Skeletal muscle satellite cell (primary cell): ENCODE data around the gene ORMDL2. TPM values are rescaled to one million over a fixed set of nuclear protein-coding genes. Genes with fewer than 3 reads are reported as not detected.

Source experiments
- H3K27me3 ChIP-seq: 2 replicates; pipeline ENCODE4 v1.7.0; 2013; ENCODE audit warnings: low read length; ENCODE audit not compliant: control insufficient read depth, insufficient read depth
- H3K36me3 ChIP-seq: 2 replicates; pipeline ENCODE4 v1.7.0; 2013; ENCODE audit warnings: mild to moderate bottlenecking, control low read depth, low read length; ENCODE audit not compliant: insufficient read depth
- H3K4me1 ChIP-seq: 2 replicates; pipeline ENCODE4 v1.7.0; 2013; ENCODE audit warnings: low read length; ENCODE audit not compliant: control insufficient read depth, insufficient read depth
- H3K4me2 ChIP-seq: 2 replicates; pipeline ENCODE4 v1.7.0; 2013; ENCODE audit warnings: mild to moderate bottlenecking, low read length
- H3K4me3 ChIP-seq: 2 replicates; pipeline ENCODE4 v1.7.0; 2013; ENCODE audit warnings: low read length
- H3K9ac ChIP-seq: 2 replicates; pipeline ENCODE4 v1.7.0; 2013; ENCODE audit warnings: mild to moderate bottlenecking, low read depth, low read length, moderate library complexity
- H3K9me3 ChIP-seq: replicated peaks from 2 replicates; pipeline ENCODE4 v1.7.0; 2013; ENCODE audit warnings: mild to moderate bottlenecking, control low read depth, low read length
- total RNA-seq: library from RNA; depleted of rRNA; stranded (reverse); fragments of >200 nt; gene quantifications from 2 replicates; pipeline ENCODE4 v1.2.3, GENCODE V29; 2012; rRNA removed

Gene ORMDL2
- total RNA-seq: 17.0 and 19.7 TPM in 2 replicates

DNA sequence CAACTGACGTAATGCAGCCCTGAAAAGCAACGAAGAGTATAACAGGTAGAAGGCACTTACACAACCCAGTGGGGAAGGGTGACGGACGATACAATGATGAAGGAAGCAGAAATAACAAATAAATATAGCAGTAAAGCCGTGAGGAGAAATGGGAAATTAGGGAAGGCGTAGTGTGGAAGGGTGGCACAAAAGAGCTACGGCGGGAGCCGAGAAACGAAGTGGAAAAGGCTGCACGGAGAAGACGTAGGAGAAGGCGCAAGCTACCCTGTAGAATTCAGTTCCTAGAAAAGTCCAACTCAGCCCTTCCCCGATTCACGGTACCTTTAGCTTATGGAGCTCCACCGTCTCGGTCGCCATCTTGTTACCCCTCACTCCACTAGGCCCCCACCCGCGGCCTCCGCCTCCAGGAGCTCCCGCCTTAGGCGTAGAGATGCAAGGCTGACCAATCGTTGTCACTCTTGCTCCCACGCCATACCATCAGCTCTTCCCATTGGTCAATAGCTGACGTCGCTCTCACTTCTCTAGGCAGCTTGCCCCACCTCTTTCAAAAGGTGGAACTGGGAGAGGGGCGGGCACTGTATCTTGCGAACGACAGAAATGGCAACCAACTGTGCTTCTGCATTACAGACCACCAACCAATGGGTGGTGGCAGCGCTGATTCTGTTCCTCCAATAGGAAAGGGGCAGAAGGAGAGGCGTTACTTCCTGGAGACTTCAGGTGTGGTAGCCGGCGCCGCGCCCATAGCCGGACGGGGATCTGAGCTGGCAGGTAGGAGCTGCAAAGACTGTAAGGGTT, at the start of gene ORMDL2, which contains the start of gene SARNP:
ORMDL2 (plus strand) TSS at position 697 of the 795 bp plus-strand sequence. CDS start 959 bp downstream, outside the sequence.
SARNP (minus strand) TSS at position 380 of the 795 bp plus-strand sequence; CDS start at position 357, 23 bp downstream.
- H3K4me2 ChIP-seq: peak within 1 kb of the TSS; percentile 93
- H3K36me3 ChIP-seq: peaks cover 53% of the 10 kb centered on the region
- H3K9ac ChIP-seq: peak within 1 kb of the TSS; percentile 90
- H3K27me3 ChIP-seq: no peaks in the 10 kb centered on the region
- H3K4me1 ChIP-seq: peaks cover 19% of the 10 kb centered on the region
- H3K9me3 ChIP-seq: no peaks in the 10 kb centered on the region
- H3K4me3 ChIP-seq: peak within 1 kb of the TSS; percentile 85

GRCh38 chr12:55771736-55772135, 46.1 kb upstream of the ORMDL2 start:
- Histone ChIP-seq H3K36me3 (peaks cover 33% of the 10 kb centered on the region), H3K4me3 (no peak overlapping the region)

GRCh38 chr12:55777856-55778255, 40.0 kb upstream of the ORMDL2 start:
- H3K4me1 ChIP-seq: no peaks in the 10 kb centered on the region
- H3K9me3 ChIP-seq: no peaks in the 10 kb centered on the region
- no peak overlapping the region for H3K4me3 ChIP-seq
- H3K36me3 ChIP-seq: peaks cover 44% of the 10 kb centered on the region
- no peak overlapping the region for H3K9ac ChIP-seq
- no peak overlapping the region for H3K4me2 ChIP-seq
- H3K27me3 ChIP-seq: no peaks in the 10 kb centered on the region

More at GRCh38 chr12:55771736-55772135, 46.1 kb upstream of the ORMDL2 start:
- Histone ChIP-seq H3K4me1 (no peaks in the 10 kb centered on the region), H3K9me3 (no peaks in the 10 kb centered on the region), H3K9ac (no peak overlapping the region), H3K4me2 (no peak overlapping the region), H3K27me3 (no peaks in the 10 kb centered on the region)

DNA sequence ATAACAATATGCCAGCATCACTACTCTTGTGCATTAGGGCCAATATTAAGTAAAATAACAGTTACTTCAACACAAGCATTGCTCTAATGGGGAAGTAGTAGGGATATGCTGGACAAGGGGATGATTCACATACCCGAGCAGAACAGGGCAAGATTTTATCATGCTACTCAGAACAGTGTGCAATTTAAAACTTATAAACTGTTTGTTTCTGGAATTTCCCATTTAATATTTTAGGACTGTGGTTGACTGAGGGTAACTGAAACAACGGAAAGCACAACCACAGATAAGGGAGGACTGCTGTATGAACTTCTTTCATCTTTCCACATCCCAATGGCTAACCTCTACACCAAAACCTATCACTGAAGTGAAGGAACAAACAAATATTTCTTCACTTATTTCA, 37.2 kb upstream of the ORMDL2 start:
- no peaks in the 10 kb centered on the region for H3K9me3 ChIP-seq
- peaks cover 64% of the 10 kb centered on the region for H3K36me3 ChIP-seq

DNA sequence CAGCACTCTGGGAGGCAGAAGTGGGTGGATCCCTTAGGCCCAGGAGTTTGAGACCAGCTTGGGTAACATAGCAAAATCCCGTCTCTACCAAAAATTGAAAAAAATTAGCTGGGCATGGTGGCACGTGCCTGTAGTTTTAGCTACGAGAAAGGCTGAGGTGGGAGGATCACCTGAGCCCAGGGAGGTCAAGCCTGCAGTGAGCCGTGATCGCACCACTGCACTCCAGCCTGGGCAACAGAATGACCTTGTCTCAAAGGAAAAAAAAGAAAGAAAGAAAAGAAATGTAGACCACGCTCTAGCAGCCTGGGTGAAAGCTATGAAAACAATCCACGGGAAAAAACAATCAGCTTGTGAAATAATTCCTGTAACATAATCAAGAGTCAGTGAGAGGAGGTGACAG, 29.3 kb upstream of the ORMDL2 start:
- no peaks in the 10 kb centered on the region for H3K4me1 ChIP-seq
- H3K27me3 ChIP-seq: no peaks in the 10 kb centered on the region
- no peak overlapping the region for H3K4me2 ChIP-seq
- no peaks in the 10 kb centered on the region for H3K9me3 ChIP-seq
- H3K4me3 ChIP-seq: no peak overlapping the region
- H3K36me3 ChIP-seq: peaks cover 73% of the 10 kb centered on the region
- H3K9ac ChIP-seq: no peak overlapping the region

More for the DNA sequence above, 37.2 kb upstream of the ORMDL2 start:
- H3K27me3 ChIP-seq: no peaks in the 10 kb centered on the region
- H3K9ac ChIP-seq: no peak overlapping the region
- no peaks in the 10 kb centered on the region for H3K4me1 ChIP-seq
- H3K4me2 ChIP-seq: no peak overlapping the region
- H3K4me3 ChIP-seq: no peak overlapping the region

DNA sequence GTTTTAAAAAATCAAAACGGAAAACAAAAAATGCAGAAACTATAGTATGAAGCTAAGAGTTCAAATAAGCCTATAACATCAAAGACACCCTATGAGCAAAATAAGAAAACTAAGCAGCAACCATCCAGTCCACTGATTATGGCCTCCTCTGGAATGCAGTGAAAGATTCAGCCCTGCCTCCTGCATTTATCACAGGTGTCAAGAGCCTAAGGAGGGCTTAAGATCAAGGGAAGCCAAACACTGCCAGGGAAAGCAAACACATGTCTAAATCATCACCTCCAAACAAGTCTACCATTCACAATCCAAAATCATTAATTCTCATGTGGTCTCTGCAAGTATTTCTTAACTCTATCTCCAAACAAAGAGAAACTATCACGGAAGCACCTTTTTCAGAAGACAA, 28.7 kb upstream of the ORMDL2 start:
- Histone ChIP-seq H3K9ac (no peak overlapping the region), H3K36me3 (peaks cover 75% of the 10 kb centered on the region), H3K9me3 (no peaks in the 10 kb centered on the region), H3K27me3 (no peaks in the 10 kb centered on the region), H3K4me2 (no peak overlapping the region), H3K4me3 (no peak overlapping the region), H3K4me1 (no peaks in the 10 kb centered on the region)

GRCh38 chr12:55789893-55790292, 27.9 kb upstream of the ORMDL2 start:
- Histone ChIP-seq H3K27me3 (no peaks in the 10 kb centered on the region), H3K4me3 (no peak overlapping the region), H3K36me3 (peaks cover 73% of the 10 kb centered on the region), H3K9ac (no peak overlapping the region), H3K4me2 (no peak overlapping the region), H3K9me3 (no peaks in the 10 kb centered on the region), H3K4me1 (no peaks in the 10 kb centered on the region)

DNA sequence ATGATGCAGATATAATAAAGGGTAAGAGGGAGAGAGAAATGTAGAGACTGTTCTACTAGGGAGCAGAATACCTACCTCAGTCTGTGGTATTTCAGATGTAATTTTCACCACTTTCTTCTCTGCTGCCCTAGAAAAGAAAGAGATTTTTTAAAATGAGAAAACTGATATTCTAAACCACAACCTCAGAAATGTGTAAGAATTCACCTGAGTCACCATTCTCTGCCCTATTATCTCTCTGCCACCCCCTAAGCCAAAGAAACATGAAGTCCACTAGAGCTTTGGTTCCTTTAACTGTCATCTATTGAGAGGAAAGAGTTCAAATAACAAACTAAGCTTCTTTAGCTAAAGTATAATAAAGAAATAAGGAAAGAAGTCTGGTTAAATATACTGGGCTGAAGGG, 21.9 kb upstream of the ORMDL2 start:
- Histone ChIP-seq H3K27me3 (no peaks in the 10 kb centered on the region), H3K9me3 (no peaks in the 10 kb centered on the region), H3K9ac (no peak overlapping the region), H3K36me3 (peaks cover 69% of the 10 kb centered on the region), H3K4me2 (no peak overlapping the region), H3K4me1 (no peaks in the 10 kb centered on the region), H3K4me3 (no peak overlapping the region)

DNA sequence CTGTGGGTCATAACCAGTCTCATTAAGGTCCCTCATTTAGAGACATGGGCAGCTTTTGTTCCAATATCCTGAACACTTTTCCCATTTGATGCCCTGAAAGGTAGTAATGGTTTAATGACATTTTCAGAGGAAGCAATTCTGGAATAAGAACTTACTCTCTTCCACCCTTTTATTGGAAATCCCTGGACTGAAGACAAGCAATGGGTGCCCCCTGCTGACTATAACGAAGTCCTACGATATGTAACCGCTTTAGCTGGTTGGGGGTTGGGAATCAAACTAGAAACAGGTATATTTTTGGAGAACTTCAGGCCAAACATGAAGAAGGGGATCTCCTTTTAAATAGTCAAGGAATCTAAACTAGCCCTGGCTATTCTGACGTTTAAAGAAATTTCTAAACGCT, 20.8 kb upstream of the ORMDL2 start:
- Histone ChIP-seq H3K4me1 (no peaks in the 10 kb centered on the region), H3K4me3 (no peak overlapping the region), H3K27me3 (no peaks in the 10 kb centered on the region), H3K9me3 (no peaks in the 10 kb centered on the region), H3K9ac (no peak overlapping the region), H3K4me2 (no peak overlapping the region), H3K36me3 (peaks cover 71% of the 10 kb centered on the region)

DNA sequence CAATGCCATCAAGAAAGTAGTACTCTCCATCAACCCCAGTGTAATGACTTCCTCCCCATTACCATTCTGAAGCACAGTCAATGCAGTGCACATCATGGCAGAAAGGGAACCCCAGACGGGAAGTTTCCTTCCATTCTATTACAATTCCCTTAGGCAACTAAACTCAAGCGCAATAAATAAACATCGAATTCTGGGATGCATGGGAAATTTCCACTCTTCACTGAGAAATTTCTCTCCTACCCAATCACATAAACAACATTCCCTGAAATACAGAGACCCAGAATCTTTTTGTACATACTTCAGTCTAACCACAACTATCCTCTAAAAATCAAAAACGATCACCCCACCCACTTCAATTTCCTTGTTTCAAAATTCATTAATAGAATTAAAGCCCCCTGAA, 20.3 kb upstream of the ORMDL2 start:
- H3K9ac ChIP-seq: no peak overlapping the region
- H3K4me1 ChIP-seq: no peaks in the 10 kb centered on the region
- no peaks in the 10 kb centered on the region for H3K9me3 ChIP-seq
- H3K27me3 ChIP-seq: no peaks in the 10 kb centered on the region
- H3K4me2 ChIP-seq: no peak overlapping the region
- H3K4me3 ChIP-seq: no peak overlapping the region
- H3K36me3 ChIP-seq: peaks cover 72% of the 10 kb centered on the region

GRCh38 chr12:55806982-55807381, 10.9 kb upstream of the ORMDL2 start:
- Histone ChIP-seq H3K4me3 (no peak overlapping the region), H3K36me3 (peaks cover 36% of the 10 kb centered on the region), H3K9ac (no peak overlapping the region)

DNA sequence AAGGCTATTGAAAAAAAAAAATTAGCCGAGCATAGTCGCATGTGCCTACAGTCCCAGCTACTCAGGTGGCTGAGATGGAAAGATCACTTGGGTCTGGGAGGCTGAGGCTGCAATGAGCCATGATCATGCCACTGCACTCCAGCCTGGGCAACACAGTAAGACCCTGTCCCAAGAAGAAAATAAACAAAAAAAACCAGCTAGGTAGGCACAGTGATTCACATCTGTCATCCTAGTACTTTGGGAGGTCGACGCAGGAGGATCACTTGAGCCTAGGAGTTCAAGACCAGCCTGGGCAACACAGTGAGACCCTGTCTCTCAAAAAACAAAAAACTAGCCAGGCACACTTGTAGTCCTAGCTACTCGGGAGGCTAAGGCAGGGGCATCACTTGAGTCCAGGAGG, 8.6 kb upstream of the ORMDL2 start:
- H3K9ac ChIP-seq: no peak overlapping the region
- peaks cover 5% of the 10 kb centered on the region for H3K4me1 ChIP-seq
- H3K4me2 ChIP-seq: no peak overlapping the region
- no peak overlapping the region for H3K4me3 ChIP-seq
- H3K9me3 ChIP-seq: no peaks in the 10 kb centered on the region
- no peaks in the 10 kb centered on the region for H3K27me3 ChIP-seq
- peaks cover 34% of the 10 kb centered on the region for H3K36me3 ChIP-seq

More at GRCh38 chr12:55806982-55807381, 10.9 kb upstream of the ORMDL2 start:
- peaks cover 5% of the 10 kb centered on the region for H3K4me1 ChIP-seq
- no peaks in the 10 kb centered on the region for H3K27me3 ChIP-seq
- no peak overlapping the region for H3K4me2 ChIP-seq
- H3K9me3 ChIP-seq: no peaks in the 10 kb centered on the region
